Effector CD4-positive, alpha-beta T cell (primary cell): ENCODE data around the gene ALAS2.
"Not testable (repeated sequence)": the region's sequence is repeated elsewhere in the genome, so short reads cannot be mapped to it uniquely, and the experiment has no call there.

Source experiments
- DNase-seq: peaks from one replicate; pipeline ENCODE4 v3.0.0-alpha.2; 2020

Gene ALAS2

DNA sequence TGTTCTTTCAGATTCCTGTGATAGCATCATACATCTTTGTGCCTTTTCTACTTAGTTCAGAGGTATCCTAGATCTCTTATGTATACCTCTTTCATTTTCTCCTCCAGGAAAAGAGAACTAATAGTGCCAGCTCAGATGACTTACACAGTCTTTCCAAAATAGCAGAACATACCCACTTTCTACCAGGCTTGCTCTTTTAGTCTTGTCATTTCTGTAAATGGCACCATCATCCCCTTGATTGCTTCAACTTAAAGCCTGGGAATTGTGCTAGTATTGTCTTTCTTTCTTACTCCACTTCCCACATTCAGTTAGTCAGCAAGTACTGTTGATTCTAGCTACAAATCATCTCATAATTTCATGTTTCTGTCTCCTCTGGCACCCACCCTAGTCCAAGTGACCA lies 25.5 kb downstream of the ALAS2 start:
- DNase-seq, result no peak

DNA sequence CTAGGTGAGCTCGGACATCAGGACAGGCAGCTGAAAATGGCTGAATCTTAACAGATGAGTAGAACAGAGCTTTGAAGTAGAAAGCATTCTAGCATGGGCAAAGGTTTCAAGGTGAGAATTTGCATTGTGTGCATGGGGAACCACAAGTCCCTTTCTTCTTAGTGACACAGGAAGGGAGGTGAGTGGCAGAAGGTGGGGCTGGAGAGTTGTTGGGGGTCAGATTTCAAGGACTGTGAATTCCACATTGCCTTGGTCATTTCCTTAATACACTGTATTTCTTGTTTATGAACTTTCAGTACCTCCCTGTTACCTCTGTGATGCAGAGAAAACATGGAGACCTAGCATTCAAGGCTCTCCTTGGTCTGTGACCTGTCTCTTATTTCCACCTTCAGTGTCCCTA lies 26.5 kb downstream of the ALAS2 start:
- DNase-seq, result no peak

DNA sequence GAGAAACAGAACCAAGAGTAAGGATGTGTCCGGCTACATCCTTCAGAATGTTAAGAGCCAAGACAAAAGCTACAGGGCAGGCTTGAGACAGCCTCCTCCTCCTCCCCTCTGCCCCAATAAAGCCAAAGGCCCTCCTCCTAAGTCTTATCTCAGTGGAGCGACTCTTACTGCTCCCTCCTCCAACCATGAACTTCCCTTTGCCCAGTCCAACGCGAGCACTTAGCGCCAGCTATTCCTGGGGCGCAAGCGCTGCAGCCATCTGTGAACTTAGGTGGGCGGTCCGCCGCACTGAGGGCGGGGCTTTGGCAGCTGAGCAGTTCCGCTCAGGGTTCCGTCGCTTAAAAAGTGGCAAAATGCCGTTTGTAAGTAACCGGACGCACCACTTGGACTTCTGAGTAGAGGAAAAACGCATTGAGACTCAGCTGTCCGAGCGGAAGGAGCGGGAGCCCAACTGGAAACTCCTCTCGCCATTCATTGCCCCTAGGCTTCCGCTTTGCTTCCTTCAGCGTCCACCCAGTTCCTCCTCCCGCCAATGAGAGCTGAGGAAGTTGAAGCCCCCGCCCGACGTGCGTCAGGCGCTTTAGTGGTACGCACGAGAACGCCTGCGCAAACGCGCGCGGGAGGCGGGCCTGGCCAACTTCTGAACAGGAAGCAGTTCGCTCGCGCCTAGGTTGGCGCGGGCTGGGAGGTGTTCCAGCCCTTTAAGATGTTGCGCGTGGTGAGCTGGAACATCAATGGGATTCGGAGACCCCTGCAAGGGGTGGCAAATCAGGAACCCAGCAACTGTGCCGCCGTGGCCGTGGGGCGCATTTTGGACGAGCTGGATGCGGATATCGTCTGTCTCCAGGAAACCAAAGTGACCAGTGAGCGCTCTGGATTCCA lies 30.8 kb downstream of the ALAS2 start, which contains the start of gene APEX2:
TSS of gene APEX2 (plus strand) at position 647 of the 882 bp plus-strand sequence. CDS start at position 707, 60 bp downstream.
- peak; percentile 82 for DNase-seq

DNA sequence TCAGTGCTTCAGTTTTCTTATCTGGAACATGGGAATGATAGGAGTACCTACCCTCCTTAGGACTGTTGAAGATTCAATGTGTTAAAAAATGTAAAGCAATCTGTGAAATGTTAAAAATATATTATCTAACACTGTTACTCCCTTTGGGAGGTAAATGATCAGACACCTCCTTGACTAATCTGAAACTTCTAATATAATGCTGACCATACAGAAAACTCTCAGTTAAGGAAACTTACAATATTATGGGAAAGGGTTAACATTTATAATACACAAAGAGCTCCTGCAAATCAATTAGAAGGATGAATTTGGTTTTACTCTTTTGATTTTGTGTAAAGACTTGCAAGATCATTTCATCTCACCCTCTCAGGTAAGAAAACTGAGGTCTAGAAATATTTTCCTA lies 35.2 kb downstream of the ALAS2 start:
- no peak for DNase-seq

DNA sequence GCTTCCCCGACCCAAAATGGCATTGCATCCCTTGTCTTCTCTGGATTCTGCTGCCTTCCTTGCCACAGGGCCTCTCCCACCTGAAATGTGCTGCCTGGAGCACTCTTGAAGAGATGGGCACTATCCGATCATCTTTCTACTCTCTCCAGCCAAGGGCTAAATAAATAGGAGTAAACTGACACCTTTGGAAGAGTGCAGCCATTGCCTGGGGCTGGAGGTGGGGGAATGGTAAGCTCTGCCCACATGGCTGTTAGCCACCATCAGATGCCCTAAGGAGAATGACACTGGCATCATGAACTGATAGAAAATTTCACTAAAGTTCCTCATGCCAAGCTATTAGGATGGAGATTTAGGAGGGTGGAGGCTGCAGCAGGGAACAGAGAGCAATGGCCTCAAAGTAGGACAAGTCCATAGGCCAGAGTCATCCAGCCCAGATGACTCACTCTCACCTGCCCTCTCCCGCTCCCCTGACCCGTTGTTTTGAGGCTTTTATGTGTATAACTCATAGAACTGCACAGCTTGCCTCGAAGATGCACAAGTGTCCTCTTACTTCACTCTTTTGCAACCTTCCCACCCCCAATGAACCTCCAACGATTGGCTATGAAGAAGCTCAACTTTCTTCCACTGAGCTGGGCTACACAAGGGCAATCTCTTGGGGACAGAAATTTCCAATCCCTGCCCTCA lies 36.0 kb downstream of the ALAS2 start:
- DNase-seq, result no peak

DNA sequence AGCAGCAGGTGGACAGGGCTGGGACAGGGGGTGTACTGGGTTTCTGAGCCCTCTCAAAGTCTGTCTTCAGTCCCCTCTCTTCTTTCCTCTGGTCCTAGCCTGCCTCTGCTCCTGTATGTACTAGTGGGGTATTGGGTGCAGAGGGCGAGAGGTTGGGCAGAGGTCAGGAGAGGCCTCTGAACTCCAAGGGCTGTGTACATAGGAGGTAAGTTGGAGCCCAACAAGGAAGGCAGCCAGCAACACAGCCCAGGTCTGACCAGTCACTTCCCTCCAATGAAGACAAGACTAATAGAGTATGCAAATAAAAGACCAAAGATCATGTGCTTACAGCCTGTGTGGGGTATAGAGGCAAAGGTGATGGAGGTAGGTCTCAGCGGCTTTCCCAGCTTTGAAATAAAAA lies 36.7 kb downstream of the ALAS2 start, which contains the start of gene PFKFB1:
TSS of gene PFKFB1 (minus strand) at position 90 of the 400 bp plus-strand sequence. CDS start 181 bp downstream, outside the sequence.
- DNase-seq, result no peak

DNA sequence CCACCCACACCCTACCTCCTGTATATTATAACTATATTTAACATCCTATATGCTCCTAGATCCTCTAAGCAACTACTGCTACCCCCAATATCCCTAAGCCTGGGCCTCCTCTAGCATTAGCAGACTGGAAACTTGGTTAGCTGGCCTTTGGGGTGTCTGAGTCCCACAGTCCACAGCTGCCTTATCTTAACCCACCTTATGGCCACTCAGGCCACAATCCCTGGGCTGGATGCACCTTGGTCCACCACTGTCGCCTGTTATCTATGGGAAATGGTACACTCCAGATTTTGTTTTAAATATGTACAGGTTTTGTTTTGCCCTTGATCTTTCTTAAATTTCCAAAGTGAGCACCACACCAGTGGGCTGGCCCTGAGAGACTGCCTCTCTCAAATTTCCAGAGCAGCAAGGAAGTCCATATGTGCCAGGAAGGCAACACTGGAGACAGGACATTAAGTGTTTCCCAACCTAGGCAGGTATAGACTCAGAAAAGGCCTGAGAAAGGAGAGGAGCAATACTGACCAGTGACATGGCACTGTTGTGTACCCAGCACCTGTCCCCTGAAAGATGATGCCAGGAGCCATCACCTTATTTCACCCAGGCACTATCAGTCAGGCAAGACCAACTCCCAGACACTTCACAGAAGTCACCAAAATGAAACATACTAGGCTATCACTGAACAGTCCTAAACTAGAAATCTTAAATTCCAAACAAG lies 37.7 kb downstream of the ALAS2 start:
- no peak for DNase-seq

DNA sequence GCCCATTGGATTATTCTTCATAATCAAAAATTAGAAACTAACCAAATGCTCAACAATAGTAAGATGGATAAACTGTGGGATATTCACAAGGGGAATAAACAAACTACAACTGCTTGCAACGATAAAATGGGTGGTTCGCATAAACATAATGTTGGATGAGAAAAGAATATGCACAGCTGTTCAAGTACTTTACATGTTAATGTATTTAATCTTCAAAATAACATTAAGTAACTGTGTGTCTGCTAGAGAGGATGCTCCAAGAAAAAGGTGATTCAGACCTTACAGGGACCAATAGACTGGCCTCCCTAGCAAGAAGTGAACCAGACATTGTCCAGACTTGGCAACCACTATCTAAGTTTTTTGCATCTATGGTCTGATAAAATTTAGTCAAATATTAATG lies 39.1 kb downstream of the ALAS2 start:
- DNase-seq, result no peak

DNA sequence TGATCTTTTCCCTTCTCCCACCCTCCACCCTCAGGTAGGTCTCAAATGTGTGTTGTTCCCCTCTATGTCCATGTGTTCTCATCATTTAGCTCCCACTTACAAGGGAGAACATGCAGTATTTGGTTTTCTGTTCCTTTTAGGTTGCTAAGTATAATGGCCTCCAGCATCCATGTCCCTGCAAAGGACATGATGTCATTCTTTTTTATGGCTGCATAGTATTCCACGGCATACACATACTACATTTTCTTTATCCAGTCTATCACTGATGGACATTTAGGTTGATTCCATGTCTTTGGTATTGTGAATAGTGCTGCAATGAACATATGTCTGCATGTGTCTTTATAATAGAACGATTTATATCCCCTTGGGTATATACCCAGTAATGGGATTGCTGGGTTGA lies 47.5 kb downstream of the ALAS2 start:
- DNase-seq, result not testable (repeated sequence)

DNA sequence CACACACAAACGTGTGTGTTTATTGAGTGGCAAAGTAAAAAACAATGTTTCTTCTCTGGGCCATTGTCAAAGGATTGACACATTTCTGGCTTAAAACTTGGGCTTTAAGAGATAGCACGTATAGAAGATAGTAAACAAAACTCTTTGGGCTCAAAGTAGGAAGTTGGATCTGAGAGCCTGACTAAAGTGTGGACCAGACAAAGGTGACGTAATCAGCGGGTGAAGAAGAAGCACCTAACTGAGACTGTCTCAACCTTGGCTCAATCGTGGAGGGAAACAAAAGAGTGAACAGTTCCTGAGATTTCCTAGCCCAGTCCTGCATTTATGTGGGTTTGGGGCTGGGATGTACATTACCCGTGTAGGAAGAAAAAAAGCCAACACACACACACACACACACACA lies 50.4 kb downstream of the ALAS2 start:
- no peak for DNase-seq

DNA sequence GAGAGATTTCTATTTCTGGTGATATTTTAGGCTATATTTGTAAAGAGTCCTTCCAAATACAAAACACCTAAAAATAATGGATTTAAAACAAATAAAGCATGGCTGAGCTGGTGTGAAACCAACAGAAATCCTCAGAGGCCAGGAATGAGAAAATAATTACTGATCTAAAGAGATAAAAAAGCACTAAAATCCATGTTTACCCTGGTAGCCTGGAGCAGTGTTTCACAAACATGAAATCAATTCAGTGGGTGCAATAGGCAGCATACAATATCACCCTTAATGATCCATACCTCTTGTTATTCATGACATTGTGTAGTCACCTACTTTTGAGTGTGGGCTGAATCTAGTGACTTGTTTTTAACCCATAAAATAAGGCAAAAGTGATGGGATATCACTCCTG lies 51.3 kb downstream of the ALAS2 start:
- no peak for DNase-seq

DNA sequence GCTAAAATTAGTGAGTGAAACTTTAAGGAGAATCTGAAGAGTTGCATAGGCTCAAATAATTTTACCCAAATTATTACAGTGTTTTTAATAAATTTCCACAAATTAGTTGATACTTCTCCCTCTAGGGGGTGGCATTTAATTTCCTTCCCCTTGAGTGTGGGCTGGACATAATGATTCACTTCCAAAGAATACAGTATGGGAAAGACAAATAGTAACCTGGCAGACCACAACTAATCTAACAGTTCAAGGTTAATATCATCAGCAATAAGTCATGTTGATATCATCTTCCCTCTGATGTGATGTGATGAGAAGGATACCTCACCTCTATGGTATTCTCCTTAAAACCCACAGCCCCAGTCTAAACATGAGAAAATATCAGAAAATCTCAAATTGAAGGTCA lies 52.3 kb downstream of the ALAS2 start:
- no peak for DNase-seq

DNA sequence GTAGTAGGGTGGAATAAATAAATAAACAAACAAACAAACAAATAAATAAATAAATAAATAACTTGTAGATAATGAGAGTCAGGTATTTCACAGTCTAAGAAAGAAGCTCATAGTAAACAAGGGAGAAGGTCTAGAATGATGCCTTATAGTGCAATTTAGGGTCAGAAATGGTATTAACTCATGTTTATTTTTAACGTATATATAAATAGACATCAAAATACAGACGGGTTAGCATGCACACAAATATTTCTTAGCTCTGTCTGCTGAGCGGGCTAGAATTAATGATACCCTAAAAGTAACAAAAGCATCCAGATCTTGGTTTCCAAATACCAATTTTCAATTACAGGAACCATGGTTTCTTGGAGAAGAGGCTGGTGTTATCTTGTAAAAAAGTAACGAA lies 53.4 kb downstream of the ALAS2 start:
- no peak for DNase-seq

DNA sequence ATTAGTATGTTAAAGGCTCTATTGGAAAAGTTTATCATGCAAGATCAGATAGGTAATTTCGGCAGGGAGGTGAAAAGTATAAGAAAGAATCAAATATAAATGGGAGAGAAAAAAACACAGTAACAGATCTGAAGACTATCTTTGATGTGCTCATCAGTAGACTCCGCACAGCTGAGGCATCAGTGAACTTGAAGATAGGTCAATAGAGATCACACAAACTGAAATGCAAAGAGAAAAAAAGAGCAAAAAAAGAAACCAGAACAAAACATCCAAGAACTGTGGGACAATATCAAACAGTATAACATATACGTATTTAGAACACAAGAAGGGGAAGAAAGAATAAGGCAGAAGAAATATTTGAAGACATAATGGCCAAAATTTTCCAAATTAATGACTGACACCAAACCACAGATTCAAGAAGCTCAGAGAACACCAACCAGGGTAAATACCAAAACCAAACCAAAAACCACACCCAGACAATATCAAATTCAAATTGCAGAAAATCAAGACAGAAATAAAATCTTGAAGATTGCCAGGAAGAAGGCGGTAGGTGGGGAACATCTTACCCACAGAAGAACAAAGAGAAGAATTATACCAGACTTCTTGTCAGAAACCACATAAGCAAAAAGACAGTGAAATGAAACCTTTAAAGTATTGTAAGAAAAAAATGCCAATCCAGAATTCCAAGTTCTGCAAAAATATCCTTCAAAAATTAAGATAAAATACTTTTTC lies 65.8 kb downstream of the ALAS2 start:
- DNase-seq, result no peak

DNA sequence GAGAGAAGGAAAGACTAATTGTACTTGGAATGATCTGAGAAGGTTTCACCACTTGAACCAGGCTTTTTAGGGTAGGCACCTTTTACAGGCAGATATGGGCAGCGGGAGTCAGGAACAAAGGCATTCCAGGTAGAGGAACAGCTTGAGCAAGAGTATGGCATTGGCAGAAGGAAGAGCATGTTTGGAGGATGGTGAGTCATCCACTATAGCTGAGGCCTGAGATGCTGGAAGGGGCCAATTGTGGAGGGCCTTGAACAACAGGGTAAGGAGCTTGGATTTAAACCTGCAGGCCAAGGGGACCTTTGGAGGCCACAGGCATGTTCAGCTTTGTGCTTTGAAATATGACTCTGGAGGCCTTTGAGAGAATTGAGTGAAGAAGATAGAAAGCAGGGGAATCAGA lies 69.0 kb downstream of the ALAS2 start:
- DNase-seq, result no peak
